Common myeloid progenitor, CD34-positive (primary cell): ENCODE measurements around the gene CLIP4.

ENCODE experiments used
- CTCF ChIA-PET: fragments of 350-600 bp; sonication (Branson Sonifier 250); formaldehyde crosslinking; loops from one replicate; lab custom pipeline; 2021; ENCODE audit warnings: antibody characterized with exemption; lab: Charles Lee
- POLR2A ChIA-PET: fragments of 350-600 bp; sonication (Branson Sonifier 250); formaldehyde crosslinking; loops from one replicate; lab custom pipeline; 2021; ENCODE audit warnings: antibody characterized with exemption; lab: Charles Lee
- DNase-seq, 3 donors: peaks; one replicate each; pipeline versions ENCODE4 v3.0.0 to v3.0.0-alpha.2; 2013
- H3K27ac ChIP-seq, 2 experiments: 1 replicate in 1 of 2; 2 replicates in 1 of 2; pipeline ENCODE4 v1.7.0; 2013; ENCODE audit warnings: inconsistent platforms in 2 of 2, low read length in 2 of 2, mild to moderate bottlenecking in 2 of 2, low read depth in 1 of 2, moderate library complexity in 1 of 2; ENCODE audit not compliant: severe bottlenecking in 2 of 2, insufficient read depth in 1 of 2, poor library complexity in 1 of 2
- H3K27me3 ChIP-seq, 5 experiments: replicated peaks in 2 of 5; 1 replicate in 3 of 5; 2 replicates in 2 of 5; pipeline versions ENCODE4 v1.6.1 to v1.7.0; 2013; ENCODE audit warnings: low read length in 4 of 5, mild to moderate bottlenecking in 2 of 5, moderate library complexity in 2 of 5, inconsistent platforms in 1 of 5; ENCODE audit not compliant: insufficient read depth in 5 of 5, control insufficient read depth in 4 of 5
- H3K36me3 ChIP-seq, 4 experiments: 1 replicate in 2 of 4; 2 replicates in 2 of 4; pipeline versions ENCODE4 v1.6.1 to v1.7.0; 2013; ENCODE audit warnings: low read length in 3 of 4, control low read depth in 1 of 4, mild to moderate bottlenecking in 1 of 4; ENCODE audit not compliant: control insufficient read depth in 4 of 4, insufficient read depth in 4 of 4
- H3K4me1 ChIP-seq, 4 experiments: 1 replicate in 3 of 4; 2 replicates in 1 of 4; pipeline versions ENCODE4 v1.6.1 to v1.7.1; 2013; ENCODE audit warnings: low read length in 3 of 4, mild to moderate bottlenecking in 3 of 4, control low read depth in 1 of 4, inconsistent platforms in 1 of 4, moderate library complexity in 1 of 4; ENCODE audit not compliant: control insufficient read depth in 4 of 4, insufficient read depth in 4 of 4; ENCODE audit errors: control extremely low read depth in 1 of 4
- H3K4me3 ChIP-seq, 7 experiments: 1 replicate in 4 of 7; 2 replicates in 3 of 7; pipeline versions ENCODE4 v1.5.1 to v1.7.0; 2013; ENCODE audit warnings: mild to moderate bottlenecking in 7 of 7, low read length in 6 of 7, moderate library complexity in 6 of 7, inconsistent platforms in 2 of 7, low read depth in 2 of 7, control low read depth in 1 of 7; ENCODE audit not compliant: insufficient read depth in 4 of 7, control insufficient read depth in 1 of 7; ENCODE audit errors: extremely low read depth in 1 of 7
- H3K9me3 ChIP-seq, 5 experiments: 1 replicate in 4 of 5; 2 replicates in 1 of 5; pipeline versions ENCODE4 v1.6.1 to v1.7.1; 2013; ENCODE audit warnings: low read length in 4 of 5, mild to moderate bottlenecking in 2 of 5, inconsistent platforms in 1 of 5, low read depth in 1 of 5, moderate library complexity in 1 of 5; ENCODE audit not compliant: control insufficient read depth in 4 of 5, insufficient read depth in 2 of 5; ENCODE audit errors: control extremely low read depth in 1 of 5
- WGBS: methylation state at CpG from one replicate; pipeline ENCODE4 v1.1.5; 2013; ENCODE audit not compliant: insufficient coverage; 5-methylcytosine and 5-hydroxymethylcytosine counted together

Gene CLIP4

DNA sequence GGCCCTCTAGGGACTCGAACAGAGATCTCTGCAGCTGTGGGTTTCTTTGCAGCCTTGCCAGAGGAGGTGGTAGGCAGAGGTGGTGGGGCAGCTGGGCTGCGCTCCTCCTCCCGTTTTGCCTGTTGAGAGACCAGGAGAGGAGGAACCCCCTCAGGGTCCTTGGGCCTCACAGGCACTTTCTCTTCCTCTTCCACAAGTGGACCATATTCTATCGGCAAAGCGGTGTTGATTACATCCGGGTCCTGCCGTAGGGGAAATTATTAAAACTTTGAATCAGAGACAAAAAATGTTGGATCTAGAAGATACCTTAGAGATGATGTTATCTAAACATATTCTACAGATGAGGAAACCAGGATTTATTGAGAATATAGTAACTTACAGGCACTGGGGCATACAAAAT is 78.5 kb downstream of the CLIP4 start:
- ChIA-PET POLR2A (no interaction called here), CTCF (interaction anchor here (0.6 to 1.4 kb wide), 5 partner anchors 11 to 751 kb away, joined by 3 to 6 read pairs (median 4); no protein-coding TSS in a partner anchor)
- Histone ChIP-seq H3K27me3 (no peaks in the 10 kb centered on the region), H3K36me3 (no peaks in the 10 kb centered on the region), H3K9me3 (no peaks in the 10 kb centered on the region), H3K4me3 (no peak overlapping the region), H3K4me1 (peaks cover 8 to 36% (median 19%) of the 10 kb centered on the region in 4 experiments), H3K27ac (peak overlapping the region in 1 of 2 experiments; percentile 58)
- WGBS = 93% methylated on average over 3 of the region's 7 CpGs
- no peak for DNase-seq

DNA sequence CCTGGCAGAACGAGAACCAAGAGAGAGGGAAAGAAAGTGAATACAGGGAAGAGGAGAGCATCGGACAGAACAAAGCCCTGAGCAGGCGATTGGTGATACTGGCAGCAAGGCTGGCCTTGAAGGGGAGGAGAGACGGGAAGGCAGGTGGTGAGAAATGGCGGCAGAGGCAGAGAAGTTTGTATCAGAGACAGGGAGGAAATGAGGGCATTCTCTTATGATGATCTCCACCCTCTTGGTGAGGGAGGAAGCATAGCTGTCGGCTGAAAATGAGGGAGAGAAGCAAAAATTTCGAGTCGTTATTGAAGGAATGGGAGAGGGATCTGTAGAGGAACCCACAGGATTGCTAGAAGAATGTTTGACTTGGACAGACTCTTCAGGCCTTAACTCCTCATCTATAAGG is 80.6 kb downstream of the CLIP4 start:
- H3K36me3 ChIP-seq = no peaks in the 10 kb centered on the region
- peaks cover 0 to 28% (median 11%) of the 10 kb centered on the region in 4 experiments for H3K4me1 ChIP-seq
- ChIA-PET CTCF (interaction anchor here (0.7 to 1.6 kb wide), 8 partner anchors 9 to 240 kb away, joined by 3 to 6 read pairs (median 4); no protein-coding TSS in a partner anchor), POLR2A (no interaction called here)
- H3K9me3 ChIP-seq = no peaks in the 10 kb centered on the region
- H3K4me3 ChIP-seq = no peak overlapping the region
- no peak overlapping the region for H3K27ac ChIP-seq
- DNase-seq = no peak
- WGBS = 92% methylated on average over 7 of the region's 8 CpGs
- no peaks in the 10 kb centered on the region for H3K27me3 ChIP-seq

DNA sequence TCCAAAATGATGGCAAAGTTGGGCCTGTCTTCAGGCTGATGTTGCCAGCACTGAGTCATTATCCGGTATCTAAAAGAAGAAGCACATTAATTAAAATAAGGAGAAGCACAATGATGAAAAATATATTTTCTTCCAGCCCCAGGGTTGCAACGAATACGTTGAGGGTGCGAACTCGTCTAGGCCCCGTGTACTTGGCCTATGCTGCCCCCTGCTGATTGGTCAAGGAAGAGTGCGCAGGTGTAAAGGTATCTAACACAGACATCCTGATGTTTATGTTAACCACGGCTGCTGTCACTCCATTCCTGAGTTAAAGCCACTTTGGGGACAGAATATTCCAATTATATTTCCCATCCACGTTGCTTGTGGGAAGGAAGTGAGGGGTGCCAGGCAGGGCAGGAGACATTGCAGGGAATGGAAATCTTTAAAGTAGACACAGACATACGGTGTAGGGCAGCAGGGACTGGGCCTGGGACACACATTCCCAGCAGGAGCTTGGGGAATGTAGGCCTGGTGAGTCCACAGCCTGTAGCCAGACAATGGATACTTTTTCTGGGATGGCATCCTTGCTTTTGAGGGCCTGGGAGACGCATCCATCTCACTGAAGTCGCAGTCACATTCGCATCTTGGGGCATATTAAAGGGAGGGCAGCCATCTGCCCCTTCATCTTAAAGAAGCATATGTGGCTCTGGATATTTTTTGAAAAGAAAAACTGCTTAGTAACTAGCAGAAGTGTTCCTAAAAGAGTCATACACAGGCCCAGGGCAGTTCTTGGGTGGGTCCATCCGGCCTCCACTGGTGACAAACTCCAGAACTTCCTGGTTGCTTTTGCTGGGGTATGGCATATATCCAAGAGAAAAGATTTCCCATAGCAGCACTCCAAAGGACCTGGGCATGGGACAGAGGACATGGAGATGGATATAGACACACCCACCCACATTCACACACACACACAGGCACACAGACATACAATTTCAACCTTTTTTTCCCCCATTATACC is 81.9 kb downstream of the CLIP4 start:
- H3K36me3 ChIP-seq = no peaks in the 10 kb centered on the region
- DNase-seq = peak; percentile 62 to 86 (median 79)
- ChIA-PET POLR2A (no interaction called here), CTCF (interaction anchor here (0.6 to 1.6 kb wide), 3 partner anchors 12 to 376 kb away, joined by 3 to 5 read pairs (median 3); no protein-coding TSS in a partner anchor)
- H3K27ac ChIP-seq = no peak overlapping the region
- H3K27me3 ChIP-seq = no peaks in the 10 kb centered on the region
- WGBS = 96% methylated on average over 4 of the region's 14 CpGs
- no peaks in the 10 kb centered on the region for H3K9me3 ChIP-seq
- no peak overlapping the region for H3K4me3 ChIP-seq
- H3K4me1 ChIP-seq = peaks cover 0 to 20% (median 10%) of the 10 kb centered on the region in 4 experiments

DNA sequence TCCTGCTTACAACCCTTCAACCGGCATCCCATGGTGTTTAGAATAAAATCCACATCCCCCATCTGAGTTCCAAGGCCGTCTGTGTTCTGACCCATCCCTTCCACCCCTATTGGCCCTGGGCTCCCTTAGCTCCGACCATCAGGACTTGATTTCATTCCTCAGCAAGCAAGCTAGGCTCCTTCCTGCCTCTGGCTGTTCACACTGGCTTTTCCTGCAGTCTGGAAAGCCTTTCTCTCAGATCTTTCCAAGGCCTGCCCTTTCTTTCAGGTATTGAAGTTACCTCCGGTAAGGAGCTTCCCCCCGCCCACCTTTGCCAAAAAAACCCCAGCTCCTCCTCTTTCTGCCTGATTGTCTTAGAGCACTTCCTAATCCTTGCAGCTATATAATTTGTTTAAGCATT is 86.8 kb downstream of the CLIP4 start:
- WGBS = 98% methylated on average over 4 of the region's 5 CpGs
- H3K9me3 ChIP-seq = no peaks in the 10 kb centered on the region
- no peaks in the 10 kb centered on the region for H3K27me3 ChIP-seq
- H3K4me1 ChIP-seq = no peaks in the 10 kb centered on the region
- H3K27ac ChIP-seq = no peak overlapping the region
- no peaks in the 10 kb centered on the region for H3K36me3 ChIP-seq
- DNase-seq = no peak
- POLR2A ChIA-PET = no interaction called here
- CTCF ChIA-PET = interaction anchor here (0.8 to 1.2 kb wide), 3 partner anchors 10 to 243 kb away, joined by 3 to 4 read pairs (median 3); no protein-coding TSS in a partner anchor
- no peak overlapping the region for H3K4me3 ChIP-seq

DNA sequence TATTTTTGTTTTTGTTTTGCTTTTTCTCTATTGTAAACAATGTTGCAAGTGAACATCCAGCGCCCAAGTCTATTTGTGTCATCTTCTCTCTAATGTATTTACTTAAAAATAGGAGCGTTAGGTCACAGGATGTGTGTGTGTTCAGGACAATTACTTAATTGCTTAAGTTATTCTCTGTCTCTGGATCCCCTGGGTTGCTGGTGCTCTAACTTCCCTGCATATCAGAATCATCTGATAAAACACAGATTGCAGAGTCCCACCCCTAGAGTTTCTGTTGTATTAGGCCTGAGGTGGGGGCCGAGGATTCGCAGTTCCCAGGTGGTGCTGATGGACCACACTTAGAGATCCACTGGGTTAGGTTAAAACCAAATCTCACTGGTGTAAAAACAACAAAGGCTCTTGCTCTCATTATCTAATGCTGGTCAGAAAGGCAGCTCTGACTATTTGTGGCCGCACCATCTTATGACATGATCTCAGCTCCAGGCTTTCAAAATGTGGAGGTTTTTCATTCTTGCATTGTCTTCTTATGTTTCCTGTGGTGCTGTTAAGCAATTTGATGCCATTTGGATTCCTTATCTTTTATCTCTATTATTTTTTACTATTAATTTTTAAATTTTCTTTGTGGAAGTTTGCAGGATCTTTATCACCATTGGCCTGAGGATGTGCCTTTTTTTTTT is 87.7 kb downstream of the CLIP4 start:
- no peak for DNase-seq
- no peak overlapping the region for H3K4me3 ChIP-seq
- ChIA-PET CTCF (interaction anchor here (0.9 kb wide), 1 partner anchor 135 kb away, joined by 3 read pairs; no protein-coding TSS in a partner anchor), POLR2A (no interaction called here)
- WGBS = 100% methylated on average over 2 of the region's 5 CpGs
- H3K4me1 ChIP-seq = peaks cover 0 to 5% (median 5%) of the 10 kb centered on the region in 4 experiments
- H3K27ac ChIP-seq = no peak overlapping the region
- H3K36me3 ChIP-seq = no peaks in the 10 kb centered on the region
- H3K27me3 ChIP-seq = no peaks in the 10 kb centered on the region
- H3K9me3 ChIP-seq = no peaks in the 10 kb centered on the region

DNA sequence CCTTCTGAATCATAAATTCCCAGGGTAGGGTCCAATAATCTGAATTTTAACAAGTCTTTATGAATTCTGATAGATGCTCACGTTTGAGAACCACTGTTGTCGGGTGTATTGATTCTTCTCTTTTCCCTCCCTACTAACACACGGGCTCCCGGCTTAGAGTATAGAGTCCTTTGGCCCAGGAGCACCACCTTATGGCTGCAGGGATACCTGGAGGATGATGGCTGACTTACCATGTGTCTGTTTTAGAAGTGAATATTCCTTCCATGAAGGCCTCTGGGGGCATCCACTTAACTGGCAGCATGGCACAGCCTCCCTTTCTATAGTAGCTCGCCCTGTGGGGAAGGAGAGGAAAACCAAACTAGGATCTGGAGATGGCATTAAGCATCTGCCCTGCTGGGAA is 91.7 kb downstream of the CLIP4 start:
- H3K27me3 ChIP-seq = no peaks in the 10 kb centered on the region
- no peak overlapping the region for H3K27ac ChIP-seq
- peaks cover 0 to 8% (median 6%) of the 10 kb centered on the region in 4 experiments for H3K4me1 ChIP-seq
- no peaks in the 10 kb centered on the region for H3K36me3 ChIP-seq
- DNase-seq = no peak
- H3K9me3 ChIP-seq = no peaks in the 10 kb centered on the region
- CTCF ChIA-PET = no interaction called here
- POLR2A ChIA-PET = no interaction called here
- no peak overlapping the region for H3K4me3 ChIP-seq
- 100% methylated on average over 2 of the region's 5 CpGs for WGBS
